Ureter (tissue), 1 donor: Measurements from ENCODE around the gene LRRC46. TPM values are rescaled to one million over a fixed set of nuclear protein-coding genes. Genes with fewer than 3 reads are reported as not detected.

ENCODE experiments used
- DNase-seq: peaks from one replicate; pipeline ENCODE4 v3.0.0-alpha.2; 2020; ENCODE audit warnings: low spot score
- total RNA-seq: library from RNA; stranded (reverse); gene quantifications from one replicate; pipeline ENCODE4 v1.2.4, GENCODE V29; 2023
- donor health status: DM: yes; HTN: yes; CAD: no.

The LRRC46 gene, protein sequence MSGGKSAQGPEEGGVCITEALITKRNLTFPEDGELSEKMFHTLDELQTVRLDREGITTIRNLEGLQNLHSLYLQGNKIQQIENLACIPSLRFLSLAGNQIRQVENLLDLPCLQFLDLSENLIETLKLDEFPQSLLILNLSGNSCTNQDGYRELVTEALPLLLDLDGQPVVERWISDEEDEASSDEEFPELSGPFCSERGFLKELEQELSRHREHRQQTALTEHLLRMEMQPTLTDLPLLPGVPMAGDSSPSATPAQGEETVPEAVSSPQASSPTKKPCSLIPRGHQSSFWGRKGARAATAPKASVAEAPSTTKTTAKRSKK
- 0.31 TPM for total RNA-seq

DNA sequence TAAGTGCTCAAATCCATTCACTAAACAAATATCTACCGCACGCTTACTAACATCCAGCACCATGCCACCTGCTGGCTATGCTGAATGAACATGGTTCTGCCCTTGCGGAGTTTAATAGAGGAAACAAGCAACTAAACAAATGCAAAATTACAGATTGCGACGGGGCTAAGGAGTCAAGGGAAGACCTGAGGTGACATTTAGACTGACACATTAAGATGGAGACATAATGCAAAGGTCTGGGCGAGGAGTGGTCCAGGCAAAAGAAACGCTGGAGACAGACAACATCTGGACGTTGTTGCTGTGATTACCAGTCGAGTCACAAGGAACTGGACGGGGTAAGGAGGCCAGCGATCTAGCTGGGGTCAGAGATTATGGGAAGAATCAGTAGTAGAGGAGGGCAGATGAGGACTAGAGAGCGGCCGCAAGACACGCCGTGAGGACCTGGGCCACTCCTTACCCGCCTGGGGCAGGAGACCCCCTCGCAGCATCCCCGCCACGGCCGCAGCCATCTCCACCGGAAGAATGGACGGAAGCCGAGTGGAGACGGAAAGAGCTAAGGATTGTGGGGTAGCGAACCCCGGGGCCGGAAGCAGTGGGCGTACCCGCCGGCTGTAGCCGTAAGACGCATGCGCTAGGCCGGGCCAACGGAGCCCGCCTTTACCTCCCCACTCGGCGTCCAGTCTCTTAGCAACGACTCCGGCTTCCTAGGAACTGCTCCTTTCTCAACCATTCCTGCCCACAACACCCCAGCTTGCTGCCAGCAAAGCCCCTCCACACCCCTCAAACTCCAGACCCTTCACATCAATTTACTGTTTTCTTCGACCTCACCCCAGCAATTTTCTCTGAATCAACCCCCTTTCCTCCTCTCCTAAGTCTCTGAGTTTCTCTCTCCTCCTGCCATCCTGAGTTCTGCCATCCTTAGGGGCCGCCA lies at the start of gene LRRC46, which contains the start of gene MRPL10:
Gene LRRC46 (plus strand): TSS at position 668 of the 931 bp plus-strand sequence. CDS start 320 bp downstream, outside the sequence.
Gene MRPL10 (minus strand): TSS at position 539 of the 931 bp plus-strand sequence. CDS start 30 bp downstream, at position 509.
- peak; percentile 95 for DNase-seq

DNA sequence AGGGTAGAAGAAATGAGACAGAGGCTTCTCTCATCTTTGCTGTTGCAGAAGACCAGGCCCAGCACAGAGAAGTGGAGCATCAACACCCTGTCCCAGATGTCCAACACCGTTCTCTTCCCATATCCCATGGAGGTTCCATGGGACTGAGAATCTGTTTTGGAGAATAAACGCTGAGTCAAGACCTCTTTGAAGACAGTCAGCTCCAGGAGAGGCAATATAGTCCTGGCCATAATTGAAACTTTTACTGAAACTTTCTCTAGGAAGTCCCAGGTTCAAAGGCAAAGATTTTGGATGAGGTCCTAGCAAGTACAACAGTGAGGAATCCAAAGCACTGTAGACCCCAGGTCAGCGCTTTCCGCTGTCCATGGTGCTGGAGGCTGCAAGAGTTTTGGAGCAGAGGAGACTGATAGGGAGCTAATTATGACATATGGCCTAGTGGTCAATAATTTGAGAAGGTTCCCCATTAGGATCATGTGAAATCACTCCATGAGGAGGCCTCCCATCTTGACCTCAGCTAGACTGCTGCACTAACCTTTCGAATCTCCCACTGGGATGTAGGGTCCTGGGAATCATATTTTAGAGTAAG lies 45.8 kb upstream of the LRRC46 start:
- DNase-seq = peak; percentile 4

DNA sequence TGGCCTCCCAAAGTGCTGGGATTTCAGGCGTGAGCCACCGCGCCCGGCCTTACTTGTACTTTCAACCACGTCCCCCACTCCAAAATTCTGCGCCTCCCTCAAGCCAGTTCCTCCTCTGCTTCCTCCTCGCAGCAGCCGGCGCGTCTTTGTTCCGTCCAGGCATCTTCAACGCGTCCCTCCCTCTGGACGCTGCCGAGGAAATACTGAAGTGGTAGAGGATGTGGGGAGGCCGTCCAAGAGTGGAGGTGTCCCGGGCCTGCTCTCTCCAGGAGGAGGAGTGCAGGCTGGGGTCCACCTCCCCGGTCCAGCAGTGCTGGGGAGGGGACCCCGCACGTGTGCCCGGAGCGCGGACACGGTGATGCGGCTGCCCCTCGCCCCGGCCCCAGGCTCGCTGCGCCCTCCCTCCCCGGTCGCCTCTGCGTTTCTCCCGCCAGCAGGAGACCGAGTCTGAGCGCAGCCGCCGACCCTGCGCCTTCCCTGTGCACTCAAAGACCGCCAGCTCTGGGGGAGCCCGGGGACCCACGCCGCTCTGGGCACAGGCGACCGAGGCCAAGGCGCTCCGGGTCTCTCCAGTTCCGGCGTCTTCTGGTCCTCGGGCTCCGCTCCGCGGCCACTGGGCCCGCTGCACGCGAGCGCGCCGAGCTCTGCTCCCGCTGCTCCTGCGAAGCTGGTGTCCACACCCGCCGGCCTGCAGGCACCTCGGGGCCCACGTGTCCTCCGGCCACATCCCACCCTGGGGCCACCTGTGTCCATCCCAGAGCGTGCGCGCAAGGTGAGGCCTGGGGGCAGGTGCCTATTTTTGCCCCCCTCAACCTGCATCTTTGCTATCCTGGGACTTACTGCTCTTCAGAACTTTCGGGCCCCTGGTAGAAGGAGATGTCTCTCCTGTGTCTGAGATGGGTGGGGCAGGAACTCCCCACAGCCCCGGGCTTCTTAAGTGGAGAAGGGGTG lies 41.6 kb upstream of the LRRC46 start:
- DNase-seq = peak; percentile 62

DNA sequence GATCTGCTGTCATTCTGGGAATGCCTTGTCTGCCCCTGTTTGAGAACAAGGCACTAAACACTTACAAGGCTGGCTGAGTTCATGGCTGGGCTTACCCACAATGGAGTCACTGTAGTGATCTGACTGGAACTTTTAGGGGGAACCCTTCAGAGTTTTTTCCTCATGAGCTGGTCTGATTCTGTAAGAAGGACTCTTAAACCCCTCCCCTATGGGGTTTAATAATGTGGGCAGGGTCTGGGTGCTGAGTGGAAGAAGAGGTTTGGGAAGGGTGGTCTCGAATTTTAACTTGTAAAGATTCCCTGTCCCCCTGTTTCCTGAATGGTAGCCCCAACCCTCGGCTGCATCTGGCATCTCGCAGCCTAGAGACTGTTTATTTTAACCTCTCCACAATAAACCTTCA lies 40.4 kb upstream of the LRRC46 start:
- DNase-seq = peak; percentile 9

DNA sequence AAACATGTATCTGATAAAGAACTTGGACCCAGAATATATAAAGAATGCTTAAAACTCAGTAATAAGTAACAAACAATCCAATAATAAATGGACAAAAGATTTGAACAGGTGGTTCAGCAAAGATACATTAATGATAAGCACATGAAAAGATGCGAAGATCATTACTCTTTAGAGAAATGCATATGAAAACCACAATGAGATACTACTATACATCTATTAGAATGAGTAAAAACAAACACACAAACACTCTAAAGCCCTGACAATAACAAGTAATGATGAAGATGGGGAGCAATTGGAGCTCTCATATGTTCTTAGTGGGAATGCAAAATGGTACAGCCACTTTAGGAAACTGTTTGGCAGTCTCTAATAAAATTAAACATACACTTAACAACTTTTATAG lies 39.0 kb upstream of the LRRC46 start:
- no peak for DNase-seq

DNA sequence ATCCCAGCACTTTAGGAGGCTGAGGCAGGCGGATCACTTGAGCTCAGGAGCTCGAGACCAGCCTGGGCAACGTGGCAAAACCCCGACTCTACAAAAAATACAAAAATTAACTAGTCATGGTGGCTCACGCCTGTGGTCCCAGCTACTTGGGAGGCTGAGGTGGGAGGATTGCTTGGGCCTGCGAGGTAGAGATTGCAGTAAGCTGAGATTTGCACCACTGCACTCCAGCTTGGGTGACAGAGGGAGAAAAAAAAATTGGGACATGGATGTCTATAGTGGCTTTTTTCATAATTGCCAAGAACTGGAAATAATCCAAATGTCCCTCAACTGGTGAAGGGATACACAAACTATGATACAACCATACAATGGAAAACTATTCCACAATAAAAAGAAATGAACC lies 38.5 kb upstream of the LRRC46 start:
- DNase-seq = peak; percentile 8

DNA sequence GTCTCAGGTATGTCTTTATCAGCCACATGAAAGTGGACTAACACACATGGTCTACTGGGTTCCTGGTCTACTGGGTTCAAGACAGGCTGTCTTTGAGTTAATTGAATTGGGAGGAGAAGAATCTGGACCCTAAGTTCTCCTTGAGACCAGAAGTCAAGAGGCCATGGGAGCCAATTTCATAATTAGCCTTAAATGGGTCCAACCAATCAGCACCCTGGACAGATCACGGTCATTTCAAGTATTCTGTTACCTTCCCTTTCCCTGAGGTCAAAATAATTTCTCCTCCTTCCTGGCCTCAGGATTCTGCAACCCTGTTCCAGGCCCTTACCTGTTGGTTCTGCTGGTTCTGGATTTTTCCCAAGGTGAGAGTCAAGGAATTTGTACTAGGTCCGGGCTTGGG lies 33.7 kb upstream of the LRRC46 start:
- DNase-seq = peak; percentile 7

DNA sequence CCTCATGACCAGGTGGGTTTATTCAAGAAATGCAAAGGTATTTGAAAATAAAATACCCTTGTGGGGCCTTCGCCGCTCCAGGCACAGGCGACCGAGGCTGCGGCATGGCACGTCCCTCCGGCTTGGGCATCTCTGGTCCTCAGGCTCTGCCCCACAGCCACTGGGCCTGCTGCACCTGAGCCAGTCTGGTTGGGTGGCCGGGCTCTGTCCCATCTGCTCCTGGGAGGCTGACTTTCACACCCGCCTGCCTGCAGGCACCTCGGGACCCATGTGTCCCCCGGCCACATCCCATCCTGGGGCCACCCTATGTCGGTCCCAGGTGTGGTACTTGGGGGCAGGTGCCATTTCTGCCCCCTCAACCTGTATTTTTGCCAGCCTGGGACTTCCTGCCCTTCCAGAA lies 30.8 kb upstream of the LRRC46 start:
- DNase-seq = peak; percentile 33

DNA sequence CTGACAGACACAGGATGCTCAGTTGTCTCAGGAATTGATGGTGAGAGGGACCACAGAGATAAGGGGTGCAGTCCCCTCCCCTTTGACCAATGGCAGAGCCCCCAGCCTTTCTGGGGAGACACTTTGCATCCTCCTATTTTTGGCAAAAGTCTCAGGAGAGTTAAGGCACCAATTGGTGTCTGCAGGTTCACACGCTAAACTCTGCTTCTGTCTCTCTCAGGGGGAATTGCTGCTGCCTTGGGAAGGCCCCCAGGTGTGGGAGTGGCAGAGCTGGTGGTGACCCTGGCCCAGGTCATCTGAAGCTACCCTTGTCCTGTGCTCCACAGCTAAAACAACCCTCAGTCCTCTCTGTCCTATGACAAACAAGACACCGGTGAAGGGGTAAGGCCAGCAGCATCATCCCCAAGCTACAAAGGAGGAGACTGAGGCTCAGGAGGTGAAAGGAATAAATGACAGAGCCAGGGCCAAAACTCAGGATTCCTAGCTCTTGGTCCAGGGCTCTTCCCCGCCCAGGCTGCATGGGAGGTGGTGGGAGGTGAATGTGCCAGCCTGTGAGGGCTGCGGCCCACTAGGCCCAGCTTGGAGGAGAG lies 30.2 kb upstream of the LRRC46 start:
- DNase-seq = peak; percentile 26

DNA sequence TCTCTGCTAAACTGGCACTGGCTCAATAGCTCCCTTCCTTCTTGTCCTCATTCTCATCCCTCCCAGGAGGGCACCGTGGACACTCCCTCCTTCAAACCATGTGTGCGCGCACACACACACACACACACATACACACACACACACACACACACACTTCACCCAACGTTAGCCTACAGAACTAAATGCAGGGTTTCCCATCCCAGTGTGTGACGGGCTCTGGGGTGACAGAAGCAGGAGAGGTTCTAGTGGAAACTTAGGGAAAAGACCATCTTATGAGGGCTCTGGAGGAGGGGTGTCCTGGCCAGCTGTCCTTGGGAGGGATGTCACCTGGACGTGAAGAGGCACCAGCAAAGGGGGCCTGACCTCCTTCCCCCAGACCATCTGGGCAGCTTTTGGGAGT lies 29.6 kb upstream of the LRRC46 start:
- peak; percentile 15 for DNase-seq

DNA sequence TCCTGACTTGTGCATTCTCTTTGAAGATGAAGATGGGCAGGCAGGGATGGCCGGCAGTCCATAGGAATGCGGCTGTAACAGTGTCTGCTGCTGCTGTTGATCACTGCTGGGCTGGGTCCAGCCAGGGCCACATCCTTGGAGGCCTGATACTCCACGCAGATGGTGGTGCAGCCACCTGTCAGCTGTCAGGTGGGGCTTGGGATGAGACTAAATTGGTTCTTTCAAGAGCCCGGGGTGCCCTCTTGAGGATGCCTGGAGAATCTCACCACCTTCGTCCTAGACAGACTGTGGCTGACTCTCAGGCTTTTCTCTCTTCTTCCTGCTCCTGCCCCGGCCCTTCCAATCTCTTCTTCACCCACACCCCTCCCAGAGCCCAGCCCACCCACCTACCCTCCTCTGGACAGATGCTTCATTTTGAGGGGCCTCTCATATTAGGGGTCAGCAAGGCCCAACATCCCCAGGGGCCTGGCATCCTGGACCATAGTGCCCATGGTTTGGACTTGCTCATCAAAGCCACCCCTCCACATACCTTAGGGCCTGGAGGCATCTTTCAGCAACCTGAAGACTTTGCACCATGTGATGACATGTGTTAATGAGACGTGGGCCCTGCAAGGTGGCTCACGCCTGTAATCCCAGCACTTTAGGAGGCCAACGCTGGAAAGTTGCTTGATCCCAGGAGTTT lies 29.0 kb upstream of the LRRC46 start:
- peak; percentile 47 for DNase-seq

DNA sequence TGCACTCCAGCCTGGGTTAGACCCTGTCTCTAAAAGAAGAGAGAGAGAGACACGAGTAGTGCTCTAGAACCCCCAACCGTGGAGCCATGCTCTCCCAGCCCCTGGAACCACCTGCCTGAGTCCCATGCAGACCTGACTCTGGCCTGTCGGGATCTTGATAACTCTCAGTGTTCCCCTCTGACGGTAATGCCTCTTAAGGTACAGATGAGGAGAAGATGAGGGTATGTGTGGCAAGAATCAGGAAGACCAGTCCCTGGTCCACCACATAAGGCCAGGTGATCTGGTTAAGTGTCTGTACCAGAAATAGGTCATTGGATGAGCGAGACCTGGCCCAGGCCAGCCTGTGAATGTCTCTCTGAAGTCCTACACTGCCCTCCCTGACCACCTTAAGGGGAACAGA lies 28.3 kb upstream of the LRRC46 start:
- DNase-seq = peak; percentile 15

DNA sequence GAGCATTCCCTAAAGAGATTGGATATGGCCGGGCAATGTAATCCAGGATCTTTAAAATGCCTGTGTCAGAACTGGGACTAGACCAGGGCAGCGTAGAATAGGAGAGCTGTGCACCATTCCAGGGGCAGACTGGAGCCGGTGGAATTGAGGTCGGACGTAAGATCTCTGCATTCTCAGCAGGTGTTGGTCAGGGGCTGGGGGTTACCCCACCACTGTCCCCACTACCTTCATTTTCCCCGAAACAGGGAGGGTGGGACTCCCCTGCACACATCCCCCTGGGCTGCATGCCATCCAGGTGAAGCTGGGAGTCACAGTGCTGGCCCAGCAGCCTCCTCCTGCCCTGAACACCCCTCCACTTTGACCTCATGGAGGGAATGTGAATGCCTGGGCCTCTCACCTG lies 27.7 kb upstream of the LRRC46 start:
- peak; percentile 28 for DNase-seq

DNA sequence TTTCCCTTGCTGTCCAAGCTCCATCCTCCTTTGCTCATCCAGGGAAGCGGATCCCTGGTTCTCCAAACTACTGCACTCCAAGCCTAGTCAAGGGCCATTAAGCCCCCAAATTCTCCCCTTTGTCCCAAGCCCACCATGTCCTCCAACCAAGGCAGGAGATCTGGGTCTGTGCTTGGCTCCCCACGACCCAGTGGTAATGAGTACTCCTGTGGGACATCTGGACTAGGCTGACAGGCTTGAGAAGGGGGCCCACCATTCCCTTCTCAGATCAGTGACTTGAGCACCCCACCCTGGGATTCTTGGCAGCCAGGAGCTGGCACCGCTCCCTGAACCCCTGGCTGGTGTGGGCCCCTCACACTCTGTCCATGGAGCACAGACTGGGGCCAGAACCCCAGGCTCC lies 27.0 kb upstream of the LRRC46 start:
- DNase-seq = no peak

DNA sequence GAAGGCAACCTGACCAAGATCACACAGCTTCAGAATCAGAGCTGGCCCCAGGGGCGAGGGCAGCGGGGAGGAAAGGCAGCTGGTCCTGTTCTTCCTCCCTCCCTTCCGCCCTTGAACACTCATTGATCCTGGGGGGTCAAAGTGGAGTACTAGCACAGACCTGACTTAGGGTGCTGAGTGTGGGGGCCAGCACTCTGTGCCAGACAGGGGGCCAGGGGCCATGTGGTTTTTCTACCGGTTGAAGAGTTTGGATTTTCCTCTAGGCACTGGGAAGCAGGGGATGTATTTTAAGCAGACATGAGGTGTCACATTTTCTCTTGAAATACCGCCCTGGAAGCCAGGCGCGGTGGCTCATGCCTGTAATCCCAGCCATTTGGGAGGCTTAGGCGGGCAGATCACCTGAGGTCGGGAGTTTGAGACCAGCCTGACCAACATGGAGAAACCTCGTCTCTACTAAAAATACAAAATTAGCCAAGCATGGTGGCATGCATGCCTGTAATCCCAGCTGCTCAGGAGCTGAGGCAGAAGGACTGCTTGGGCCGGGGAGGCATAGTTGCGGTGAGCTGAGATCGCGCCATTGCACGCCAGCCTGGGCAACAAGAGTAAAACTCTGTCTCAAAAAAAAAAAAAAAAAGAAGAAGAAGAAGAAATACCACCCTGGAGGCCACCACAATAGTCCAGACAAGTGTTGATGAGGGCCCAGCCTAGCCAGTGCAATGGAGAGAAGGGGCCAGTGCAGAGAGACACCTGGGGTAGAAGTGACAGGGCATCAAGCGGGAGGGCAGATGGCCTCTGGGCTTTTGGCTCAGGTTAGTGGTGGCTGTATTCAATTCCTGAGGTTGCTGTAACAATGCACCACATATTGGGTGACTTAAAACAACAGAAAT lies 25.2 kb upstream of the LRRC46 start:
- no peak for DNase-seq

DNA sequence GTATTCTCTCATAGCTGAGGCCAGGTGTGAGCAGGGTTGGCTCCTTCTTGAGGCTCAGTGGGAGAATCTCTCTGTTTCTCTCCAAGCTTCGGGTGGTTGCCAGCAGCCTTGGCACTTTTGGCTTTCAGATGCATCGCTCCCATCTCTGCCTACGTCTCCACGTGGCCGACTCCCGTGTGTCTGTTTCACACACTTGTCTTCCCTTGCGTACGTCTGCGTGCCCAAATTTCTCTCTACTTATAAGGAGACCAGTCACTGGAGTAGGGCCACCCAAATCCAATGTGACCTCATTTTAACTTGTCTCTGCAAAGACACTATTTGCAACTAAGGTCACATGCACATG lies 24.6 kb upstream of the LRRC46 start:
- DNase-seq = no peak

DNA sequence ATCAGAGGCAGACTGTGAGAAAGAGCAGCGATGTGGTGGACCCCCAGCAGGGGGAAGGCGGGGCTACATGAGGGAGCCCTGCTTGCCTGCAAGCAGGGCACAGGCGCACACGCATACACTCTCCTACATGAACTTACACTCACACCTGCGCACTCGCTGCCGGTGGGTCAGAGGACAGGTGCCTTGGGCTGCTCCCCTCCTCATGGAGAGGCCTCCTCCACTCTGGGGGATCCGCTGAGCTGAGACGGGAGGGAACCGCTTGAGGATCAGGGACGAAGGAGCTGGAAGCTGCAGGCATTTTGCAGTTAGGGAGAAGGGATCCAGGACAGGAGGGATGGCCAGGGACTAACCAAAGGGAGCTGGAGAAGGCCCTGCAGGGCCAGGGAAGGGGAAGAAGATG lies 24.0 kb upstream of the LRRC46 start:
- DNase-seq = no peak

DNA sequence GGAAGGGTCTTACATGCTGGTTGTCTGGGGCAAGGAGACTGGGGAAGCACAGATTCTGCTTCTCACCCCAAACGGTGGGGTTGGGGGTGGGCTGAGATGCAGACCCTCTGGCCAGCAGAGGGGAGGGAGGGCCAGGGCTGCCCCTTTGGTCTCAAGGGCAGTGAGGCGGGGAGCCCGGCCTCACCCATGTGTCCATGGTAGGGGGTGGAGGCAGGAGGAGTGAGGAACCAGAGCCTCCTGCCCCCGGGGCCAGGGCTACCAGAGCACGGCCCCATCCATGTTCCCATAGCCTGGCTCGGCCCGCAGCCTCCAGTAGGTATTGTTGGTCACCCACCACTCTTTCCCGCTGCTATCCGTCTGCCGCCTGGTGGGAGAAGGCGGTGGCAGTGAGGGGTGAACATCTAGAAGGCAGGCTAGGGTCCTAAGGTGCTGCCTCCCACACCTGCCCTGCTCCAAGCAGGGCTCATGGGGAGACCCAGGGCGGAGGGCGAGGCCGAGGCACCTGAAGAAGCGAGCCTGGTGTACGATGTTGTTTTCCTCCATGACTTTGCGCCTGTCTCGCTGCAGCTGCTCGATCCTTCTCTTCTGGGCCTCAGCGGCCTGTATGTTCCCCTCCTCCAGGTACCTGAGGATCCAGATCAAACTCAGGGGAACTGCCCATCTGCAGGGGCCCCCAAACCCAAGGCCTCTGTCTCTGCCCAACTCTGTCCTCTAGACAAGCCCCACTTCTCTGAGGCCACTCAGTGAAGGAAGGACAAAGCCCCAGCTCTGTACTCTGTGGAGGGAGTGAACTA lies 23.2 kb upstream of the LRRC46 start:
- DNase-seq = no peak
